GM10266 (cell line): Measurements from ENCODE around the gene PLD1.
A peak's percentile ranks its signal among the peaks of the same experiment; 100 is the strongest.
"Not testable (repeated sequence)": the region's sequence is repeated elsewhere in the genome, so short reads cannot be mapped to it uniquely, and the experiment has no call there.

Experiments used
- DNase-seq: peaks from one replicate; pipeline ENCODE4 v3.0.0; 2012; ENCODE audit errors: extremely low spot score
- TF ChIP-seq, protein P1 (sequence below): IDR thresholded peaks from 2 replicates; pipeline ENCODE4 v1.5.1; 2012; ENCODE audit warnings: mild to moderate bottlenecking, low read depth; ENCODE audit not compliant: control insufficient read depth, insufficient read depth; ENCODE audit errors: missing control alignments

Gene PLD1

DNA sequence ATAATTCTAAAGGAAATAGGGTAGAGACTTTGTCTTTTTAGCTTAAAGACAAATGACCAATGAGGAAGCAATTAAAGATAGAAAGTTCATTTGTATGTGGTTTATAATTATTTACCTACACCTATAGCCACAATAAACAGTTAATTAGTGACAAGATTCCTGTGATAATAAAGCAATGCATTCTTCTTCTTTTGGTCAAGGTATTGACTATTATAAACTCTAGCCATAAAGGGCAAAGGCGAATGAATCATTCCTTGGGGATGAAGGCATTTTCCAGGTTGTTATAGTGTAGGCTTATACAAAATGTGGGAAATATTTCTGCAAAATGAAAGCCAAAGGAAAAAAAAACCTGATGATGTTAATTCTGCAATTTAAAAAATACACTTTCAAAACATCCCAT lies 115.4 kb downstream of the PLD1 start:
- TF ChIP-seq, protein P1, sequence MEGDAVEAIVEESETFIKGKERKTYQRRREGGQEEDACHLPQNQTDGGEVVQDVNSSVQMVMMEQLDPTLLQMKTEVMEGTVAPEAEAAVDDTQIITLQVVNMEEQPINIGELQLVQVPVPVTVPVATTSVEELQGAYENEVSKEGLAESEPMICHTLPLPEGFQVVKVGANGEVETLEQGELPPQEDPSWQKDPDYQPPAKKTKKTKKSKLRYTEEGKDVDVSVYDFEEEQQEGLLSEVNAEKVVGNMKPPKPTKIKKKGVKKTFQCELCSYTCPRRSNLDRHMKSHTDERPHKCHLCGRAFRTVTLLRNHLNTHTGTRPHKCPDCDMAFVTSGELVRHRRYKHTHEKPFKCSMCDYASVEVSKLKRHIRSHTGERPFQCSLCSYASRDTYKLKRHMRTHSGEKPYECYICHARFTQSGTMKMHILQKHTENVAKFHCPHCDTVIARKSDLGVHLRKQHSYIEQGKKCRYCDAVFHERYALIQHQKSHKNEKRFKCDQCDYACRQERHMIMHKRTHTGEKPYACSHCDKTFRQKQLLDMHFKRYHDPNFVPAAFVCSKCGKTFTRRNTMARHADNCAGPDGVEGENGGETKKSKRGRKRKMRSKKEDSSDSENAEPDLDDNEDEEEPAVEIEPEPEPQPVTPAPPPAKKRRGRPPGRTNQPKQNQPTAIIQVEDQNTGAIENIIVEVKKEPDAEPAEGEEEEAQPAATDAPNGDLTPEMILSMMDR = no peak
- DNase-seq = no peak

DNA sequence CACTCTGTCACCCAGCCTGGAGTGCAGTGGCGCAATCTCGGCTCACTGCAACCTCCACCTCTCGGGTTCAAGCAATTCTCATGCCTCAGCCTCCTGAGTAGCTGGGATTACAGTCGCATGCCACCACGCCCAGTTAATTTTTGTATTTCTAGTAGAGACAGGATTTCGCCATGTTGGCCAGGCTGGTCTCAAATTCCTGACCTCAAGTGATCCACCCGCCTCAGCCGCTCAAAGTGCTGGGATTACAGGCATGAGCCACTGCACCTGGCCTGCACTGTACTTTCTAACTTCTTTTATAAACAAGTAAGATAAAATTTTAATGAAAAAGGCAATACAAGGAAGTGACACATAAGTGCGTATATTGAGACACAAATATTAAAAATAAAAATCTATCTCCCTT lies 117.7 kb downstream of the PLD1 start:
- not testable (repeated sequence) for DNase-seq

DNA sequence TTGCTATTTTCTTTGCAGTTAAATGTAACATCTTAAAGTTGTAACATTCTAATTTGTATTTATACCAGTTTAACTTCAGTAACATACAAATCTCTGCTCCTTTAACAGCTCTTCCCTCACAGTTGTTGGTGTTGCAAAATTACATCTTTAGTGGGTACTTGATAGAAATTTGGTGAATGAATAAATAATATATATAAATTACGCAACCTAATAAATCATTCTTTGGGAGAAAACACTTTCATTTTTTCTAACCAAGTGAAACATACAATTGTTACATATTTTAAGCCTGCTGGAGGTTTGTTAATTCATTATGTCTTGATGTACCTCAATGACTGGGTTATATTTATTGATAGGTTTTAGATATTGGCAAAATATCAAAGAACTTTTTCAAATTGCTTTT lies 118.8 kb downstream of the PLD1 start:
- TF ChIP-seq, protein P1 = no peak
- DNase-seq = no peak

DNA sequence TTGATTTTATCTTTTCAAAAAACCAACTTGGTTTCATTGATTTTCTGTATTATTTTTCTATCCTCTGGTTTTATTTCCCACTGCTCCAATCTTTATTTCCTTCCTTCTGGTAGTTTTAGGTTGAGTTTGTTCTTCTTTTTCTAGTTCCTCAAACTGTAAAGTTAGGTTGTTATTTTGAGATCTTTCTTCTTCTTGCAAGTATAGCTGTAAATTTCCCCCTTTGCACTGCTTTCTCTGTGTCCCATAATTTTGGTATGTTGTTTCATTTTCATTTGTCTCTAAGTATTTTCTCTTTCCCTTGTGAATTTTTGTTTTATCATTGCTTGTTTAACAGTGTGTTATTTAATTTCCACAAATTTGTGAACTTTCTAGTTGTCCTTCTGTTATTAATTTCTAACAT lies 120.0 kb downstream of the PLD1 start:
- TF ChIP-seq, protein P1 = no peak
- DNase-seq = peak; percentile 27

DNA sequence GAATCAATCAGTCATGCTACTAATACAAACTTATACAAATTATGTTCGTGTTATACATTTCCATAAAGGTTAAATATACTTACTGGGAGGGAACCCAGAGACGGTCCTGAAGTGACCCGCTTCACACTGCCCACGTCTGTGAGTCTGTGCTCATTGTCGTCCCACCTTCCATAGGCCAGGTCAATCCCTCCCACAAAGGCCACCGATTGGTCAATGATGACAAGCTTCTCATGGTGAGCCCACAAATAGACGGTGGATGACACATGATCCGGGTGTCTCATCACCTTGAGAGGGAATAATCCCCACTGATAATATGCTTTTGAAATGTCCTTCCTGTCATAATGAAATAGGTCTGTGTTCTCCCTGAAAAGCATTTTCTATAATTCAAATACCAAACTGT lies 121.7 kb downstream of the PLD1 start:
- no peak for DNase-seq
- TF ChIP-seq, protein P1 = no peak

DNA sequence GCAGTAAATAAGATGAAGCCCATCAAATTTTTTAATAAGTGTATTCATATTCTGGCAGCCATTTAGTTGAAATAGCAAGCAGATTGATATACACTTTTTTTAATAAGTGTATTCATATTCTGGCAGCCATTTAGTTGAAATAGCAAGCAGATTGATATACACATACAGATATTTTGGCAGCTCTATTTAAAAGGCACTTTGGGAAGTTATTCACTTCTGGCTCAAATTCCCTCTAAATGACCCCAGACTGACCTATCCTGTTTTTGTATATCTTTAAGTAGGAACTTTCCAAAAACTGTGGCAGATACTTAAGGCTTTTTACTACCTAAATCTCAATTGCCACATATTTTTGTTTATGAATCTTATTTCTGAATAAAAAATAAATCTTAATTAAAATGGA lies 122.3 kb downstream of the PLD1 start:
- no peak for DNase-seq
- TF ChIP-seq, protein P1 = no peak

DNA sequence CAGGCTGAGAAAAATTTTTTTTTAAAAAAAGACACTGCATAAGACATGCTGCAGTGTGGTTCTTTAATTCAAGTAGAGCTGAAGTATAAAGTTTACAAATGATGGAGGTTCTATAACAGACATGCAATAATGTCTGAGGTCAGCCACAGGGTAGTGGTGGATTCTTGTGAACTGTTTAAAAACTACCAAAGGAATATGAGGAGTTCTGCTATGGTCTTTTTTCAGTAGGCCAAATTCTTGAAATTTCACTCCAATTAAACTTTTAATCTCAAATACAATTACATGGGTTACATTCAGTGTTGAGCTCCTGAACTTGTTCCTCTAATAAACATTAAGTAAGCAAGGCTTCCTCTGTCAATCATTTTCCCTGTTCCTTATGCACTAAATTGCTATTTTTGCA lies 122.7 kb downstream of the PLD1 start:
- TF ChIP-seq, protein P1 = no peak
- DNase-seq = no peak

DNA sequence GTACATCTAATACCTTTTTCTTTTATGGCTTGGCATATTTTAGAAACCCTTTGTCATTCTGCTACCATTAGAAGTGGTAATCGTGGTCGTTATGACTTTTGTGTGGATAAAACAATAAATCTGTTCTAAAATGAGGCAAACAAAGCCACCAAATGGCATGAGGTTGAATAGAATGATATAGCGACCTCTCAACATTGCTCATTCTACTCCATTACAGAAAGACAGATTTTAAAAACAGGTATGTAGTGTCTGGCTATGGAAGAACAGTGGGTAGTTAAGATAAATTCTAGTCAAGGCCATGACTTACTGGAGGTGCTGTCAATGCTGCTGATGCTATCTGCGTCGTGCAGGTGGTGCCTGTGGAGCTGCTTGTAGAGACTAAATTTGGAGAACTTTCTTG lies 123.2 kb downstream of the PLD1 start:
- TF ChIP-seq, protein P1 = no peak

More for the DNA sequence above, 123.2 kb downstream of the PLD1 start:
- DNase-seq = no peak
